Measurements from ENCODE around the gene FRMD3. TPM values are rescaled to one million over a fixed set of nuclear protein-coding genes. Genes with fewer than 3 reads are reported as not detected.

The FRMD3 gene
- total RNA-seq, 1 donor from 2014 or later = 10.1 TPM

- no peak for DNase-seq
Observed at GRCh38 chr9:83472221-83472665, 66.0 kb downstream of the FRMD3 start.

DNA sequence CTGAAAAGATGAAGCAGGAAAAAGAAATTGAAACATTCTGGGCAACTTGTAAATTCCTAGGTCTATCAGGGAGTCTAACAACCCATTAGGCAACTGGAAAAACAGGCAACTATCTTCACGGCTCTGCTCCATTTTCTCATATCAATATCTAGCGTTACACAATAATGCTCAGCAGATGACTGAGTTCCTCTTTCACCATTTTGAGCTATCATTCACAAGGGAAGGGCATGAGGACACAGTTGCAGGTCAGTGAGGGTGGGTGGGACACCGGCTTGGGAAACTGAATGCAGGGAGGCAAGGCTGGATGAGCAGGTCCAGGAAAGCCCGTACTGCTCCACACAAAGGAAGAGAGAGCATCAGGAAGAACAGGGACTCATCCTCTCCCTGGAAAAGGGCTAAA, 67.0 kb downstream of the FRMD3 start:
- no peak for DNase-seq

- no peak for DNase-seq
Observed at GRCh38 chr9:83469722-83470121, 68.5 kb downstream of the FRMD3 start.

GRCh38 chr9:83468821-83469220, 69.4 kb downstream of the FRMD3 start:
- no peak for DNase-seq

DNA sequence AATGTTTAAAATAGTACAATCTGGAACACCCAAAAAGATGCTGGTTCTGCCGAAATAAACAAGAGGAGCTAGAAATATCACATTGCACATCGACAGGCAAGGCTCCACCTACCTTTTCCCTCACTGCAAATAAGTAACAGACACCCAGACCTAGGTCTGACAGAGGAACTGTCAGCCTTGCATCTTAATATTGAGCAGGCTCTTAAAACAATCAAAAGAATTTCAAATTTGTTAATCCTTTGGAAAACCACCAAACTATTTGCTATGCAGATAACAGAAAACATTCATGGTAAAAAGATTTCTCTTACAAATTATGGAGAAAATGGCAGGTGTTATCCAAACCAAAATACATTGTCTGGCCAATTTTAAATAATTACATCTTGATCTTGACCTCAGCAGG, 71.3 kb downstream of the FRMD3 start:
- no peak for DNase-seq

- DNase-seq = no peak
Observed at GRCh38 chr9:83466351-83466750, 71.8 kb downstream of the FRMD3 start.

DNA sequence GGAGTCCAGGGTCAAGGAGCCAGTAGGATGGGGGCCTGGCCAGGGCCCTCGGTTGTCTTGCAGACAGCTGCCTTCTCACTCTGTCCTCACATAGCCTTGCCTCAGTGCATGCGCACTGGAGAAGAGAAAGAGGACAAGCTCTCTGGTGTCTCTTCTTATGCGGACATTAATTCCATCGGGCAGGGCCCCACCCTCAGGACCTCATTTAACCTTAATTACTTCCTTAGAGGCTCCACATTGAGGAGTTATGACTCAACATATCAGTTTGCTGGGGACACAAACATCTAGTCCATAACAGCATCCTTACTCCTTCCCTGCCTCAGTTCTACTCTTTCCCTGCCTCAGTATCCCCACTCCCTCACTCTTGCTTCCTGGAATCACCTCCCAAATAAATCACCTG, 78.4 kb downstream of the FRMD3 start:
- no peak for DNase-seq

DNA sequence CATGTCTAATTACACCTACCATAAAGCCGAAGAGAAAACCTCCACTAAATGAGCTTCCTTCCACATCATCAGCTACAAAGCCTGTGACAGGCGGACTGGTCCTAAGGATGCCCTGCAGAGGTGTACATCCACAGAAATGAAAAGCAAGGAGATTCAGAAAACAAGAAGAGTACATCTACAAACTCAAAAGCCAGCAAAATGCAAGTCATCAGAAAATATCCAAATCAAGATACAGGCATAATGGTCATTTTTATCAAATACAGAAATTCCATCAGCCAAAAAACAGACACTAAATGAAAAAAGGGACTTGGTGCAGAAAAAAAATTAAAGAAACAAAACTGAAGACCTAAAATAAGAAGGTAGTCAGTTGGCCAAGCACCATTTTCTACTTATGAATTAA, 79.7 kb downstream of the FRMD3 start:
- DNase-seq = no peak

DNA sequence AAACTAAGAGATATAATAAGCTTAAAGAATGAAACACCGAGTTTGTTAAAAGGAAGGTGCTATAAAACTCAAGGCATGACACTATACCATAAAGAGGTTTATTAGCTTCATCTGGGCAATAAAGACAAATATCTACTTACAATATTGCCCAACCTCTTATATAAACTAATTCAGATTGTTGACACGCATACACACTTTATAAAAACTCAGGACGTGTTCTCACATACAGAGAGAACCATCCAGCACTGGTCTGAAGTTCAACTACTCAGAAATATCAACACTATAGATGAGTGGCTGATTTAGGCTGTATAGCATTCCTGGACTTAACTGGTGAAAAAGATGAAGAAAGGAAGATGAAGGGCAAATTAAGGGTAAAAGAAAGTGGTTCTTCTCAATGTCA, 81.2 kb downstream of the FRMD3 start:
- DNase-seq = no peak

DNA sequence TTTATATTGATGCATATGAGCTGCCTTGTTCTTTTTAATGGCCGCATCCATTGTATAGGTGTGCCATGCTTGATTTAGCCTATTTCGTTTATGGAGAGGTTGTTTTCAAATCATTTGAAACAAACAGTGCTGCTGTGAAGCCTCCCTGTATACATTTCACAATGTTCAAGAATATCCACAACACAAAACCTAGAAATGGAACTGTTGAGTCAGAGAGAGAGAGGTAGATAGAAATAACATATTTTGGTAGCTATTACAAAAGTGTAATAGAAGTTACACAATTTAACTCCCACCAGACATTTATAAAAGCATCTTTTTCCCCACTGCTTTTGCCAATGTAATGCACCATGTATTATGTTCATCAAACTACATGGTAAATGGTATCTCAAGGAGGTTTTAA, 82.0 kb downstream of the FRMD3 start:
- DNase-seq = no peak

DNA sequence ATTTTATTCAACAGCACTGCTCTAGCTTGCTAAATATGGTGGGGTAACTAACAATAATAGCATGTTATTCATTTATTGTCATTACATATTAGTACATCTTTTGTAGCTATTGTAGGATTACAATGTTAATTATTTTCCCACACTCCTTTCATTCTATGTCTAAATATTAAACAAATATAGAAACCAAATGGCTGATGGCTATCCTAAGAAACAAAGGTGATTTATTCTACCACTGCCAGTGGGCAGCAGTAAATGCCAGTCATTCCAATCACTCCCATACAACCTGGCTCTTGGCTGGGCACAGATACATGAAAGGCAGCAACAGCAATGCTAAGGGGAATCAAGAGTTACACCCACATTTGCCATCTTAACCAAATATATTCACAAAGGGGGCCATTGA, 84.1 kb downstream of the FRMD3 start:
- DNase-seq = no peak

DNA sequence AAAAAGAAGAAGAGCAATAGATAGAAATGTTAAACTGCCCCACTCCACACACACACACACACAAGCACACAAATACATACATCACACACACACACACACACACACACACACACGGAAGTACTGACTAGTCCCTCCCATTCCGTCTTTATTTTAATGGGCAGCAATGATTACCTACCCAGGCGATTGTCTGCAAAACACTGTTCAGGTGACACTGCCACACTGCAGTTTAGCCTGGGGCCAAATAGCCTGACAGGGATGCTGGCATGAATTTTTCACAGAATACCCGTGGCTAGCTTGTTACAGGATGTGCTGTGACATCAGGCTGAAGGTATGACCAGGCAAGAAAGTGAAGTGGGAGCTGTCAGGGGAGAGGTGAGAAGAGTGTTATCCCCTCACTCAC, 86.9 kb downstream of the FRMD3 start:
- no peak for DNase-seq

DNA sequence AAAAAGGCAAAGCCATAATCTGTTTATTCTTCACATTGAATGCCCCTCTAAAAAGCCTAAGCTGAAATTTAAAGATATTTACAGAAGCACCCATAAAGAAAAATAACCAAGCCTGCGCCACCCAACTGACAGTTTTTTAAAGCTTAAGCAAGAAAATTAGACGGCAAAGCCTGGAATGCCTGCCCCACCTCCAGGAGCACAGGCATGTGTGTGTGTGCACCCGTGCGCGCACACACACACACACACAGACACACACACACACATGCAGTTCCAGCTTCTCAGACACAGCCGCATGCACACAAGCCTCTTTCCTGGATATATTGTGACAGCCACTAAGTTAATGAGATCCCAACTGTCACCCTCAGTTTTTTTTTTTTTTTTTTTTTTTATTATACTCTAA, 88.2 kb downstream of the FRMD3 start:
- no peak for DNase-seq

- no peak for DNase-seq
Observed at GRCh38 chr9:83449166-83449565, 89.0 kb downstream of the FRMD3 start.

DNA sequence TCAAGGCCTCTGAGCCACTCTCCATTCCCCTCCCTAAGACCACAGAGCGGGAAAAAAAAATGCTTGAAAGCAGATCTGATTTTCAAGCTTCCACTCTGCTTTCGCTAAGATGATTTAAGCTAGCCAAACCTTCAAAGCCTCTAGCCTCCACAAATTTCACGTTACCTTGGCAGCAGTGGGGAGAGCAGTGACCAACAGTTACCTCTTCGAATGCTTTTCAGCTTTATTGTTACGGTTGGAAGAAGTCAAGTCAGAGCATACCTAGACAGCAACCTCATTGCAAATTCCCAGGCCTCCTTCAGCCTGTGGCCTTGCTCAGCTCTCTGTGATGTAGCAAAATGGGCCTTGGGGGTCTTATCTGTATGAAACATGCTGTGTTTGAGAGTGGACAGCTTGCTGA, 89.6 kb downstream of the FRMD3 start:
- DNase-seq = no peak

DNA sequence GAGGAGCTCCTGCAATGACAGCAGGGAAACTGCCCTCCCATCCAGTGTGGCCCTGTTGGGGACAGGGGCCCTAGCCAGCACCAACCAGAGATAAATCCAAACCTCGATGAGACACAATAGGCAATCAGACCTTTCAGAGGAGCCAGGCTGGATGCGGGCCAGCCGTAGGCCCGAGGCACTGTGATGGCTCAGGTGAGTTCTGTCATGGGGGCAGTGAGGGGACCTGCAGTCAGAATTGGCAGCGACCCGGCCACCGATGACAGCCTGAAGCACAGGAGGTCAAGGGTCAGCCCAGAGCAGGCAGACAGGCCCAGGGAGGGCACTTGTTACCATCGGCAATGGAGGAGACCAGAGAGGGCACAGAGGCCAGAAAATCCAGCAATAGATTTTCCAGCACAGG, 90.8 kb downstream of the FRMD3 start:
- DNase-seq = no peak

- no peak for DNase-seq
Observed at GRCh38 chr9:83445703-83446265, 92.4 kb downstream of the FRMD3 start.

- DNase-seq = peak; percentile 48
Observed at GRCh38 chr9:83444110-83444509, 94.1 kb downstream of the FRMD3 start.

- no peak for DNase-seq
Observed at GRCh38 chr9:83441390-83441789, 96.8 kb downstream of the FRMD3 start.

DNA sequence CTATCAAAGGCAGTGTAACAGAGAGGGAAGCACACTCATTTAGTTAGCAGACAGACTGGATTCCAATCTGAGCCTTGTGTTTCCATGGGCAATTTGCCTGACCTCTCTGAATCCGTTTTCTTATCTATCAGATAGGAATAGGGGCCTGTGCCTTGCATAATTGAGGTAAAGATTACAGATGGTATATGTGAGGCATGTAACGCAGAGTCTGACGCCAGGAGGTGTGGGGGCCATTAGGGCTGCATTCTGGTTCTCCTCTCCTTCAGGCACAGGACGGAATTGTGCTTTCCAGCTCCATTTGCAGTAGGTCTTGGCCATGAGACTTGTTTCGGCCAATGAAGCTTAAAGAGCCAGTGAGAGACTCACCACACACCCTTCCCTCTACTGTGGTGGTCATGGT, 97.6 kb downstream of the FRMD3 start:
- no peak for DNase-seq

DNA sequence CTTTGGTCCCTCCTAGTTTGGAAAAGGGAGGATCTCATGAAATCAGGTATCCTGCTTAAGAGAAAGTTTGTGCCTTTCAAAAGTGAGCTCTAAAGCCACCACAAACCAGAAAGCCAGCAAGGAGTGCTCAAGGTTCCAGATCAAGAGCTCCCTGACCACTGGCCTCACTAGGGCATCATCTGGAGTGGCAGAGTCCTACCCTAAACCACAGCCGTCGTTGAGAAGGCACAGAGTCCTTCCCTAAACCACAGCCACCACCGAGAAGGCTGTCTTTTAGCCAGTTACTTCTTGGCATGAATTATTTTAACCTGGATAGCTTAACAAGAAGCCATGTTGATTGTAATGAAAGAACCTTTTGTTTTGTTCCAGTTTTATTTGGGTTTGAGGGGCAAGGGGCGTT, 102.9 kb downstream of the FRMD3 start:
- DNase-seq = no peak

DNA sequence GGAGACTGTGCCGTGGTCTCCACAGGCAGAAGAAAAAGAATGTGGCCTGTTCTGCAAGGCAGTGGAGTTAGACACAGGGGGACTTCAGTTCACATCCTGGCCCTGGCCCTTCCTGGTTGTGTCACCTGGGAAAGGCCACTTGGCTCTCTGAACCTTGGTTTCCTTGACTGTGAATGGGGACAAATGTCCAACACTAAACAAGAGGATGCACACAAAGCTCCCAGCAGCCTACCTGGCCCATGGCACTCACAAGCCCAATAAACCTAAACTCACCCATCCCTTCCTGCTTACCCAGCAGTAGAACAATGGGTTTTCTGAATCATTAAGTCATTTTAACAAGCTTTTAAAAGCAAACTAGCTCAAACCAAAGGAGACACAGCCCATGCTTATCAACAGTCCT, 103.9 kb downstream of the FRMD3 start:
- no peak for DNase-seq

- no peak for DNase-seq
Observed at GRCh38 chr9:83433846-83434245, 104.4 kb downstream of the FRMD3 start.

DNA sequence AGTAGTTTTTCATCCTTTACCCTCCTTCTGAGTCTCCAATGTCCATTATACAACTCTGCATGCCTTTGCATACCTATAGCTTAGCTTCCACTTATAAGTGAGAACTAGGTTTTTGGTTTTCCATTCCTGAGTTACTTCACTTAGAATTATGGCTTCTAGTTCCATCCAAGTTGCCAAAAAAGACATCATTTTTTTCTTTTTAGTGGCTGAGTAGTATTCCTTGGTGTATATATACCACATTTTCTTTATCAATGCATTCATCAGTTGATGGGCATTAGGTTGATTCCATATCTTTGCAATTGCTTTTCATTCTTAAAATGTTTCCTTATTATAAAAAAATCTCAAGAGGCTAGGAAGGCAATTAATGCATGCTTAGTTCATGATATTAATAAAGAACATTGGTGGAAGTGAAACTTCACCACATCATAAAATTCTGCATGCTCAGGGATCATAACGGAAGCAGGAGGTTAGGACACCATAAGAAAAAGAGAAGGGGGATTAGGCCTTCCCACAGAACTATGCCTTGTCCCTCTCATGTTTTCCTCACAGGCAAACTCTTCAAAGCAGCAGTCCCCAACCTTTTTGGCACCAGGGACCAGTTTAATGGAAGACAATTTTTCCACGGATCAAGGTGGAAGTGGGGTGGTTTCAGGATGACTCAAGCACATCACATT, 105.2 kb downstream of the FRMD3 start:
- no peak for DNase-seq
